Muscle of arm (tissue), 12 donors: Measurements from ENCODE around the gene RIN3. TPM values are rescaled to one million over a fixed set of nuclear protein-coding genes. Genes with fewer than 3 reads are reported as not detected.

Experiments
- DNase-seq: peaks from one replicate; pipeline ENCODE4 v3.0.0-alpha.2; 2013
- polyA plus RNA-seq, 12 donors: library from polyadenylated mRNA; unstranded; fragments of 120-200 nt; gene quantifications; one replicate each; pipeline ENCODE4 v1.2.1, GENCODE V29; 2013; ENCODE audit not compliant: insufficient read length in 12 of 12

Gene RIN3
- polyA plus RNA-seq, 12 donors: 9.8 to 50.6 (median 12.1) TPM; not detected in 1

- DNase-seq: no peak
Measured at GRCh38 chr14:92505826-92506225, 7.8 kb upstream of the RIN3 start.

GRCh38 chr14:92506231-92506630, 7.3 kb upstream of the RIN3 start:
- no peak for DNase-seq

- DNase-seq: no peak
Measured at GRCh38 chr14:92507174-92507768, 6.3 kb upstream of the RIN3 start.

GRCh38 chr14:92510972-92511371, 2.6 kb upstream of the RIN3 start:
- DNase-seq: no peak

- DNase-seq: no peak
Measured at GRCh38 chr14:92511453-92512238, 1.9 kb upstream of the RIN3 start.

- DNase-seq: no peak
Measured at GRCh38 chr14:92512807-92513203, 776 bp upstream of the RIN3 start.

GRCh38 chr14:92513966-92514843, 624 bp downstream of the RIN3 start:
- no peak for DNase-seq

GRCh38 chr14:92514844-92515514, 1.4 kb downstream of the RIN3 start:
- DNase-seq: no peak

- no peak for DNase-seq
Measured at GRCh38 chr14:92515546-92516343, 2.2 kb downstream of the RIN3 start.

GRCh38 chr14:92516344-92516965, 2.9 kb downstream of the RIN3 start:
- DNase-seq: no peak

GRCh38 chr14:92516966-92517506, 3.5 kb downstream of the RIN3 start:
- DNase-seq: no peak

GRCh38 chr14:92517761-92518160, 4.2 kb downstream of the RIN3 start:
- no peak for DNase-seq

GRCh38 chr14:92519246-92520101, 5.9 kb downstream of the RIN3 start:
- DNase-seq: no peak

- DNase-seq: no peak
Measured at GRCh38 chr14:92520102-92521057, 6.8 kb downstream of the RIN3 start.

- DNase-seq: no peak
Measured at GRCh38 chr14:92521058-92521415, 7.5 kb downstream of the RIN3 start.

- no peak for DNase-seq
Measured at GRCh38 chr14:92523752-92524151, 10.2 kb downstream of the RIN3 start.

- DNase-seq: no peak
Measured at GRCh38 chr14:92524602-92525185, 11.1 kb downstream of the RIN3 start.
